ENCODE results near the gene DZANK1. TPM values are rescaled to one million over a fixed set of nuclear protein-coding genes. Genes with fewer than 3 reads are reported as not detected.
"Not testable (repeated sequence)": the region's sequence is repeated elsewhere in the genome, so short reads cannot be mapped to it uniquely, and the experiment has no call there.

DZANK1 gene
- total RNA-seq, 1 donor from 2014 or later = 3.5 TPM

DNA sequence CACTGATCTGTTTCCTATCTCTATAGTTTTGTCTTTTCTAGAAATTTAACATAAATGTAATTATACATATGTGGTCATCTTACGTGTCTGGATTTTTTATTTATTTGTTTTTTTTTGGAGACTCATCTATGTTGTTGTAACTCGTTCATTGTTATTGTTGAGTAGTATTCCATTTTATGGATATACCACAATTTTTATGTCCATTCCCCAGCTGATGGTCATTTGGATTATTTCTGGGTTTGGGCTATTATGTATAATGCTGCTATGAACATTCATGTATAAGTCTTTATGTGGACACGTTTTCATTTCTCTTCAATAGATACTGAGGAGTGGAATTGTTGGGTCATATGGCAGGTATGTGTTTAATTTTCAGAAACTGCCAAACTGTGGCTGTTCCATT, 10.2 kb downstream of the DZANK1 start:
- ATAC-seq (no peak), DNase-seq (ENCODE audit: low spot score) (no peak)
- intact Hi-C loops (cut with DNase I) = no loop called here

DNA sequence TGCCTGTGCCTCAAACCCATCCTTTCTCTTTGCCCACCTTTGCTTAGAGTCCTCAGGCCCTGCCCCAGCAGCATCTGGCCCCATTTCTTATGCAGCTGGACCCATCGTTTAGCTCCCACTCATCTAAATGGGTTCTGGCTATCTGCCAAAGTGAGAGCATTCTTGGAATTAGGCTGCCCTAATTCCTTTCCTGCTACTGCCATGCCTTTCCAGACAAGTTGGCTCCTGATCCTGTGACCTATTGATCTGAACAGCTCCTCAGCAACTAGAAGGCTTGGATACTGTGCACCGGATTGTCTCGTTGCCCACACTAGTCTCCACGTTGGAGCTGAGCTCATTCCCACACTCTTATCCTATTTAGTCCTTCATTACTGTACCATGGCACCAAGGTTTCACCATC, 22.9 kb downstream of the DZANK1 start:
- intact Hi-C loops (cut with DNase I) = no loop called here
- no peak for DNase-seq (ENCODE audit: low spot score)
- no peak for ATAC-seq

DNA sequence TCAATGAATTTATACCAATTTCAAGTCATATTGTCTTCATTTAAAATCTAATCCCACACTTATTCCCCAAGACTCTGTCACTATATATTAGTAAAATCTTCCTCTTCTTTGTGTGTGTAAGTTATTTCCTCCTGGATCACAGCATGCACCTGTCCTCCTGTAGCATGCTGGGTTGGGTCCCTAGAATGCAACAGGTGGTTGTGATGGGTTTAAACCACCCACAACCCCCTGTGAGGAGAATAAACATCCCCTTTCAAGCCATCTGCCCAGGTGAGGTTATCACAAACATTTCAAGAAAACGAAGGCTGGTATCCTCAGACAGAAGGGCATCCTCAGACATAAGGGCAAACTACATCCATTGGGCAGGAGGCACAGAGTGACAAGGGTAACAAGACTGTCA, 26.4 kb downstream of the DZANK1 start:
- DNase-seq (ENCODE audit: low spot score) (no peak), ATAC-seq (no peak)
- intact Hi-C loops (cut with DNase I) = no loop called here

DNA sequence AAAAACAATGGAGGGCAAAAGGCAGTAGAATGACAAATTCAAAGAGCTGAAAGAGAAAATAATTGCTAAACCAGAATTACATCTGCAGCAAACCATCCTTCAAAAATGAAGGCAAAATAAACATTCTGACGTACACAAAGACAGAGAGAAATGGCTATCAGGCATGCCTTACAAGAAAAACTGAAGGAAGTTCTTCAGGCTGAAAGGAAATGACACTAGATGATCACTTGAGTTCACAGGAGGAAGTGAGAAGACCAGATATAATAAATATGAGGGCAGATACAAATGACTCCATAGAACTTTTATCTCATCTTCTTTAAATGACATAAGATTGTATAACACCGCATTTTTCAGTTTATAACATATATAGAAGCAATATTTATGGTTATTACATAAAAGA, 30.0 kb downstream of the DZANK1 start:
- intact Hi-C loops (cut with DNase I) = no loop called here
- ATAC-seq = no peak
- no peak for DNase-seq (ENCODE audit: low spot score)

DNA sequence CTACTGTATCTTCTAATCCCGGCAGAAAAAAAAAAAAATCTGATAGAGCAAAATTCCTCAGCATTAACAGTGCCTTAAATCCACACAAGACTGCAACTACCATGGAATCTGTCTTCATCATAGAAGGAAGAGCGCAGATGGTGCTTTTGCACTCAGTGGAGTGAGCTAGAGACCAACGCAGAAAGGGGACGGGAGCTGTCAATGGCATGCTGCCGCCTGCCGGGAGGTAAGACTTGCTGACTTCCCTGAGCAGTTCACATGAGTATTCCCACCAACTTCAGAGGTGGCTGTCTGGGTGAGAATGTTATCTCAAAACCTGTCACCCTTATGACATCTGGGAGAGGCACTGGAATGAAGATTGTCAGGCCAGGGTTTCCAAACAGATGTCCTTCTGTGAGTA, 35.6 kb downstream of the DZANK1 start:
- ATAC-seq (no peak), DNase-seq (ENCODE audit: low spot score) (no peak)
- intact Hi-C loops (cut with DNase I) = no loop called here

DNA sequence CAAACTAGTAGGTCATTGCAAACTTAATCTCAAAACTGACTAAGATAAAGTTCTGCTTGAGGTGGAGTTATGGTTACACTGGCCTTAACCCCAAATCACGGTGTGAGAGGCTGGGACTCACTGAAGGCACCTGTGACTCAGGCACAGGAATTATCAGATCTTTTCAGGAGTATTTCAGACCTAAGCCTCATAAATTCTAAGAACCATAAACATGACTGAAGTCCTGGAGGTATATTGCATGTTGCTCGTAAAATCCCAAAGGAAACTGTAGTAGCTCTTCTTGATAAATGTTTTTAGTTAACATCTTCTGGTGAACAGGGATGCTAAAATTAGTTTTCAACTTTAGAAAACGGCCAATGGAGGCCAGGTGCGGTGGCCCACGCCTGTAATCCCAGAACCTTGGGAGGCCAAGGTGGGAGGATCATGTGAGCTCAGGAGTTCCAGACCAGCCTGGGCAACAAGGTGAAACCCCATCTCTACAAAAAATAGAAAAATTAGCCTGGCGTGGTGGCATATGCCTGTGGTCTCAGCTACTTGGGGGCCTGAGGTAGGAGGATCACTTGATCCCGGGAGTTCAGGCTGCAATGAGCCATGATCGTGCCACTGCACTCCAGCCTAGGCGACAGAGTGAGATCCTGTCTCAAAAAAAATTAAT, 36.5 kb downstream of the DZANK1 start:
- intact Hi-C loops (cut with DNase I) = no loop called here
- ATAC-seq (no peak), DNase-seq (ENCODE audit: low spot score) (no peak)

DNA sequence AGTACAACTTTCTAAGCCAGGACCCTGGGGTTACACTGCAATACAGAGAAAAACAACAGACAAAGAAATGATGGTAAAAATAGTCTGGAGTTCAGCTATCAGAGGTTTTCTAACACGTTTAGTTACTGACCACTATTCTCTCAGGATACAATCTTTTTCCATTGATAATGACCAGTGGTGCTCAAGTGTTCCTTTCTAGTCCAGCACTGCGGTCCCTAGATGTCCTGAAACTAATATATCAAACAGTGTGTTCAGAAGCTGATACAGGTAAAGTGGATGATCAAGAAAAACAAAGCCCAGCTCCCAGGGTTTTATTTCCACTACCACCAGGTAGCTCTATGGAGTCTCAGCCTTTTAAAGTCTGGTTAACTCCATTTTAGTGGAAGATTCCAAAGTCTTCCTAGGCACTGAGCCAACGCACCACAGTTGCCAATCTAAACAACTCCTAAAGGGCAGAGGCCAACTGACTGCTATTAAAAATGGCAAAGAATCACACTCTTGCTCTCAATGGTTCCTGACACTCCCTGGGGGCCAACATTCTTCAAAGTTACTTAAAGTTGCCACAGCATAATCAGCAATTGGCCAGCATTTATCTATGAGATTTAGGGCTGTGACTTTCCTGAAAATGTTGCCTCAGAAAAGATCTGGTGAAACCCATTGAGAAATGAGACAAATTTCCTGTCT, 38.2 kb downstream of the DZANK1 start:
- DNase-seq (ENCODE audit: low spot score) (peak; percentile 68), ATAC-seq (peak; percentile 55)

DNA sequence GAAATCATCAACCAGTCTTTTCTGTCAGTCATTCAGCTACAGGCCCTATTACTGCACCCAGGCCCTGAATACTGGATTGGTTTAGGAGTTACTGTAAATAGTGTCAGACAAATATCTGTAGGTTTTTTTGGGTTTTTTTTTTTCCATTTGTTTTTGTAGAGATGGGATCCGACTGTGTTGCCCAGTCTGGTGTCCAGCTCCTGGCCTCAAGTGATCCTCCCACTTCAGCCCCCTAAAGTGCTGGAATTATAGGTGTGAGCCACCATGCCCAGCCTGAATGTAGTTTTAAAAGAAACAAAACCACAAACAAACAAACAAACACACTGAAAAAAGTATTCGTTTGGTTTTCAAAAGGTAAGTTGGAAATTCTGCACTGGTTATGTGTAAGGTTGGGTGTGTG, 39.6 kb downstream of the DZANK1 start:
- intact Hi-C loops (cut with DNase I) = no loop called here

More for the DNA sequence above, 38.2 kb downstream of the DZANK1 start:
- intact Hi-C loops (cut with DNase I) = no loop called here

DNA sequence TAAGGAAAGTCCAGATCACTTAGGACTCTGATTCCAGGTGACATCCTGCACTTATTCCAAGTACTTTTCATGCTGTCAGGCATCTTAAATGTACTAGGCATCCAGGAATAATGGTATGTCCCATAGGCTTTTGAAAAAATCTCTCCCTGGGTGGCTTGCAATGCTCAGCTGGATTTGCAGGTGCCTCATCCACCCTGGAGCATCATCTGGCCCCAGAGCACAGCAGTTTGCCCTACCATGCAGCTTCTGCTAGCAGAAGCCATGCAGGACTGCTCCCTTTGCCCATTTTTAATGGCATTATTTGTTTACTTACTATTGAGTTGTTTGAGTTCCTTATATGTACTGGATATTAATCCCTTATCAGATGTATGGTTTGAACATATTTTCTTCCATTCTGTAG, 45.2 kb downstream of the DZANK1 start:
- DNase-seq (ENCODE audit: low spot score) = no peak
- no peak for ATAC-seq
- intact Hi-C loops (cut with DNase I) = no loop called here

More for the DNA sequence above, 39.6 kb downstream of the DZANK1 start:
- ATAC-seq (no peak), DNase-seq (ENCODE audit: low spot score) (no peak)

DNA sequence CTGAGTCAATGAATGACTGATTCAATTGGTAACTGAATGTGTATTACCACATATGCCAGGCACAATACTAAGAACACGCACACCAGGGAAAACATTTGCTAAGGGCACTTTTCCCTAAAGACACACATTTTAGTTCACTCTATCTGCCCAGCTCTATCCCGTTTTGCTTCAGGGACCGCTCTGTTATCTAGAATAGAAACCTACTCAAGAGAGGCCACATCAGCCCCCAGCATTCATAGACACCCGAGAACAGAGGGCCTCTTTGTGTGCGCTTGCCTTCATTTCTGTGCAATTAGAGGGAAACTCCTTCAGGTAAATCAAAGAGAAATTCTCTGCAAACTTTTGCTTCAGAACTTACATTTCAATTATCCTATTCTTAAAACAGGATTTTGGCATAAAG, 50.3 kb downstream of the DZANK1 start:
- ATAC-seq (no peak), DNase-seq (ENCODE audit: low spot score) (no peak)
- intact Hi-C loops (cut with DNase I) = no loop called here

DNA sequence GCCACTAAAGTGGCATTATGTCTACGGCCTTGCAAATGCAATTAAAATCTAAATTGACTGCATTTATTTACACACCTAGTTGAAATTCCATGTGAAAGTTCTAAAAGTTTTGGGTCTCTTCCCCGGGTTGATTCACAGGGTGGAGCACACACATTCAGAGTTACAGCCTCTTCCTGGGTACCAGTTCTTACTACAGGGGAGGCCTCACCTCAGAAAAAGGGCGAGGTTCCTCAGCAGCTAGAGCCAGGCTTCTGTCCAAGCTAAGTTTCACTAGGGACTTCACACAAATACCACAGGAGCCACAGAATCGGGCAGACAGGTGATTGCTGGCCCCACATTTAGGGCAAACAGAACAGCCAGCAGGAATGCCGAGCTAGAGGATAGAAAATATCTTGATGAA, 52.7 kb downstream of the DZANK1 start:
- intact Hi-C loops (cut with DNase I) = no loop called here
- no peak for DNase-seq (ENCODE audit: low spot score)
- no peak for ATAC-seq

DNA sequence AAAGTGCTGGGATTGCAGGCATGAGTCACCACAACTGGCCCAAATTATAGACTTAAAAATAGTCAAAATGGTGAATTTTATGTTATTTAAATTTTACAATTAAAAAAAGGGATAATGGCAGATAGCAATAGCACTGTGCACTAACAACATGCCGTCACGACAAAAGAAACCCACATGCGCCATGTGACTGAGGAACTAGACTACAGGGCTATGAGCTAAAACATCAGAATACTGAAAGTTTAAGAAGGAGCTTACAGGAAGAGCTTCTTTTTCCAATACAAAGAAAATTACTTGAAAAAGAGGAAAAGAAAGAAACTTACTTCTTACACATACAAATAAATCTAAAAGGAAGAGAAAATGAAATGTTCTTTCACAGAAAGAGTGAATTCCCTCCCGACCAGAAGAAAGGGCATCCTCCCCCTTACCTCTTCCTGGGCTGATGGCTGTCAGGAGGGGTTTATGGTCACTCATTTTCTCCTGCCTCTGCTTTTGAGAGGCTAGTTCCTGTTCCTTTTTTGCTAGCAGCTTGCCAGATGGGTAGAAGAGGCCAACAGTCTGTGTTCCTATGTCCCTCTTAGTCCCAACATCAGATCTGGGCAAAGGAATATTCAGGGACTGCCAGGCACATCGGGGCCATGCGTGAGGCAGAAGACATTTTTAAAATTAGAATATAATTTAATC, 54.5 kb downstream of the DZANK1 start:
- intact Hi-C loops (cut with DNase I) = no loop called here
- peak; percentile 26 for ATAC-seq
- DNase-seq (ENCODE audit: low spot score) = no peak

DNA sequence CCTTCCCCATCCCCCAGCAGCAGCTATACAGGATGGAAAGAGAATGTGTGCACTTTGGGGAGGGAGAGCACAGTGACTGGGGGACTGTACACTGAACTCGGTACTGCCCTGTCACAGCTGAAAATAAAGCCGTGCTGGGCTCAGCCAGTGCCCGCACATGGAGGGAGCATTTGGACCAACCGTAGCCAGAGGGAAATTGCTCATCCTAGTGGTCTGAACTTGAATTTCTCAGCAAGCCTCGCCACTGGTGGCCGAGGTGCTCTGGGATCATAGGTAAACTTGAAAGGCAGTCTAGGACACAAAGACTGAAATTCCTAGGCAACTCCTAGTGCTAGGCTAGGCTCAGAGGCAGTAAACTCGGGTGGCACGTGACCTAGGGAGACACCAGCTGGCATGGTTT, 61.0 kb downstream of the DZANK1 start:
- DNase-seq (ENCODE audit: low spot score) (no peak), ATAC-seq (no peak)
- intact Hi-C loops (cut with DNase I) = no loop called here

DNA sequence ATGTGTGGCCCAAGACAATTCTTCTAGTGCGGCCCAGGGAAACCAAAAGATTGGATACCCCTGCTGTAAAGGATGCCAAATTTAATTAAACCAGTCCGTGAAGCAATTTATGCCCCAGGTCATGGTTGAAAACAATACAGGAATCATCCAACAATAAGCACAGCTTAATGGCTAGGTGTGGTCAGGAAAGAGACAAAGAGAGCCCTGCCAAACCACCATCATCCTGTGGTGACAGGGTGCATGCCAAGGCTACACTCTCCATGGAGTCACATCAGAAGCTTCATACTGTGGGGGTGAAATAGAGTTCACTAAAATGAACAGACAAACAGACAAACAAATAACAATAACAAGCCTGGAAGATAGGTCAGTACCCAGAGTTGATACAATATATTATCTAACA, 62.7 kb downstream of the DZANK1 start:
- intact Hi-C loops (cut with DNase I) = no loop called here
- DNase-seq (ENCODE audit: low spot score) (no peak), ATAC-seq (no peak)

DNA sequence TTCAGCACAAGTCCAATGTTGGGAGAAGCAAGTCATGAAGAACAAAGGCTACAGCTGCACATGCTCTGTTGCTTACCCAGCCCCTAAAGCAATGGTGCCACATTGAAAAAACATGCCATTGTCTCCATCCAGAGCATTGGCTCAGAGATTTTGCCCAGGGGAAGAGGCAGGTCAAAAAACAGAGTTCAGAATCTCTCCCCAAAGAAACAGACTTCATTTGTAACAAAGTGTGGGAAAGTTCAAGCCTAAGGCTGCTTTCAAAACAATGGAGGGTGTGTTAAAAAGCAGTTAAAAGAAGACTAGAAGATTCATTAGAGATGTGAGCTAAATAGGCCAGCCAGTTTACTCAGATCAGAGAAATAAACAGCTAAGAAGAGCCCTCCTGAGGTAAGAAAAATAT, 63.6 kb downstream of the DZANK1 start:
- ATAC-seq (no peak), DNase-seq (ENCODE audit: low spot score) (no peak)
- intact Hi-C loops (cut with DNase I) = no loop called here

DNA sequence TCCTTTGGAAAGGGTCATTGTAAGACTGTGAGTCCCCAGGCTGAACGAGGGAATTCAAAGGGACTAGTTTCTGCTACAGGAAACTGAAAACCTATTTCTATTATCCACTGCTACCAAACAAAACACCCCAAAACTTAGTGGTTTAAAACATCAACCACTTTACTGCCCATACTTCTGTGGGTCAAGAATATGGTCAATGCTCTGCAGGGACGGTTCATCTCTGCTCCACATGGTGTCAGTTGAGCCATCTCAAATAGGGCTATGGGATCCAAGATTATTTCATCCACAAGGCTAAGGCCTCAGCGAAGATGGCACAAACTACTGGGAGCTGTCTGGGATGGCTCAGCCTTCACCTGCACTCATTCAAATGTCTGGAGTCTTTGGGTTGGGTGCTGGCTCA, 65.5 kb downstream of the DZANK1 start:
- DNase-seq (ENCODE audit: low spot score) (no peak), ATAC-seq (no peak)

DNA sequence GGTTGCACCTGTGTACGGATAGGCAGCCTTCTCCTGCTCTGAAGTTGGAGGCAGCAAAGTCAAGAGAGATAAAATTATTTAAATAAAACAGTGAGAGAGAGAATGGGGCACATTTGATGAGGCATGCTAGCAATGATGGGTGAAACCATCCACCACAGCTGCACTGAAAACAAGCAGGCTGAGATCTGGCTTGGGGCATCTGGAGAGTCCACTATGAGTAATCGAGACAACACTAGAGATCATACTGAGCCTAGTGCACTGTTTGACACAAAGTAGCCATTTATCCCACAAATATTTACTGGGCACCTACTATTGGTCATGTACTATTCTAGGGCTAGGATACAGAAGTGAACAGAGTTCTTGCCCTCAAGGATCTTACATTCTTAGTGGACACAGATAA, 66.4 kb downstream of the DZANK1 start:
- no peak for DNase-seq (ENCODE audit: low spot score)
- intact Hi-C loops (cut with DNase I) = no loop called here
- ATAC-seq = no peak

More for the DNA sequence above, 65.5 kb downstream of the DZANK1 start:
- intact Hi-C loops (cut with DNase I) = no loop called here

DNA sequence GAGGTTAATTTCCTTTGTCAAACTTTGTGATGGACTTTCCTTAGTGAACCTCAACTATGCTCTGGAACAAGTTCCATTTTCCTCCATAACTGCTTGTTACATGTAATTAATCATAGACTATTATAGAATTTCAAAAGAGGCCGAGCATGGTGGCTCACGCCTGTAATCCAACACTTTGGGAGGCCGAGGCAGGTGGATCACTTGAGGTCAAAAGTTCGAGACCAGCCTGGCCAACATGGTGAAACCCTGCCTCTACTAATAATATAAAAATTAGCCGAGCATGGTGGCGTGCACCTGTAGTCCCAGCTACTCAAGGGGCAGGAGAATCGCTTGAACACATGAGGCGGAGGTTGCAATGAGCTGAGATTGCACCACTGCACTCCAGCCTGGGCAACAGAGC, 68.1 kb downstream of the DZANK1 start:
- ATAC-seq; intact Hi-C loops (cut with DNase I); DNase-seq (ENCODE audit: low spot score): not testable (repeated sequence)

DNA sequence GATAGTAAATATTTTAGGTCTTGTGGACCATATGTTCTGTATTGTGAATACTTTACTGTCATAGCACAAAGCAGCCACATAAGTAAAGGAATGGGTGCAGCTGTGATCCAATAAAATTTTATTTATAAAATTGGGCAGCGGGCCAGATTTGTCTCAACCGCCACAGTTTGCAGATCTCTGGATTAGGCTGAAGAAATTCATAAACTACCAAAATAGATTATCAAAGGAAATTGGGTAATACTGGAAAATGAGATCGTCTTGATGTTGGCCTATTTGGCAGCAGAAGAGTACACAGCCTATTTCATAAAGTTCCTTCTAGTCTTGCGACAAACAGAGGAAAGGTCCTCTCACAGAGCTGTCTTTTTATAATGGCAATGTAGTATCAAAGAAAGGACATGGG, 69.8 kb downstream of the DZANK1 start:
- DNase-seq (ENCODE audit: low spot score) = no peak
- intact Hi-C loops (cut with DNase I) = no loop called here
- ATAC-seq = peak; percentile 46

DNA sequence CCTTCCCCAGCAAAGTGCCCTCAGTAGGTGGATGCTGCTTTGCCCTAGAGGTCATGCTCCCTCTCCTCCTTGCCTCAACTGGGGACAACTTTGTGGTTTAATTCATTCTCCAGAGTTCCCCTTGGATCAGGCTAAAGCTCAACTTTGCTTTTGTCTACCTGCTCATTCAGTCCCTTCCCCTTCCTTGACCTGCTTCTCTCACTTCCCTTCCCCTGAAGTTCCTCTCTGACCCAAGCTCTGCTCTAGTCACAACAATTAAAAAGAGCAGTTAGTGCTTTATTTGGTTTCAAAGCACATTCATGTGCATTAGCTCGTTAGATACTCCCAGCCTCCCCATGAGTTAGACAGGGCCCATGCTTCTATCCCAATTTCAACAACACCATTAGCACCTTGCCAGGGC, 71.3 kb downstream of the DZANK1 start:
- no peak for DNase-seq (ENCODE audit: low spot score)
- intact Hi-C loops (cut with DNase I) = no loop called here

More for the DNA sequence above, 71.3 kb downstream of the DZANK1 start:
- no peak for ATAC-seq

Measured in sciatic nerve (tissue), 2 donors.